ENCODE measurements around the gene CTDP1.

GRCh38 chr18:79798346-79798998, 118.9 kb downstream of the CTDP1 start:
- TF ChIP-seq, protein P1, sequence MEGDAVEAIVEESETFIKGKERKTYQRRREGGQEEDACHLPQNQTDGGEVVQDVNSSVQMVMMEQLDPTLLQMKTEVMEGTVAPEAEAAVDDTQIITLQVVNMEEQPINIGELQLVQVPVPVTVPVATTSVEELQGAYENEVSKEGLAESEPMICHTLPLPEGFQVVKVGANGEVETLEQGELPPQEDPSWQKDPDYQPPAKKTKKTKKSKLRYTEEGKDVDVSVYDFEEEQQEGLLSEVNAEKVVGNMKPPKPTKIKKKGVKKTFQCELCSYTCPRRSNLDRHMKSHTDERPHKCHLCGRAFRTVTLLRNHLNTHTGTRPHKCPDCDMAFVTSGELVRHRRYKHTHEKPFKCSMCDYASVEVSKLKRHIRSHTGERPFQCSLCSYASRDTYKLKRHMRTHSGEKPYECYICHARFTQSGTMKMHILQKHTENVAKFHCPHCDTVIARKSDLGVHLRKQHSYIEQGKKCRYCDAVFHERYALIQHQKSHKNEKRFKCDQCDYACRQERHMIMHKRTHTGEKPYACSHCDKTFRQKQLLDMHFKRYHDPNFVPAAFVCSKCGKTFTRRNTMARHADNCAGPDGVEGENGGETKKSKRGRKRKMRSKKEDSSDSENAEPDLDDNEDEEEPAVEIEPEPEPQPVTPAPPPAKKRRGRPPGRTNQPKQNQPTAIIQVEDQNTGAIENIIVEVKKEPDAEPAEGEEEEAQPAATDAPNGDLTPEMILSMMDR (IDR thresholded peaks at IDR 0.05; ENCODE audit: low read length): no peak
- TF ChIP-seq EZH2 (IDR thresholded peaks at IDR 0.05; ENCODE audit: borderline replicate concordance, low read length): no peak

All from OCI-LY1 (cell line).